HCT116 (cell line): ENCODE data around the gene CPNE5. TPM values are rescaled to one million over a fixed set of nuclear protein-coding genes. Genes with fewer than 3 reads are reported as not detected.

Experiments
- ATAC-seq: fragments of 200-7000 bp; cut with Tn5 transposase; 2 replicates; pipeline ENCODE4 v1.9.1; 2020; ENCODE audit warnings: mild to moderate bottlenecking, moderate library complexity
- BruUV-seq: library from RNA; stranded (reverse); fragments of 400-500 nt; replicated peaks from 2 replicates; lab custom pipeline; 2021; lab: Mats Ljungman, UMichigan
- CTCF ChIA-PET: fragments of 300-600 bp; sonication (Branson Sonifier 250); formaldehyde crosslinking; loops from one replicate; lab custom pipeline; 2021; ENCODE audit warnings: antibody characterized with exemption; lab: Charles Lee
- POLR2A ChIA-PET: fragments of 300-600, 350-600 bp; sonication (Branson Sonifier 250); formaldehyde crosslinking; loops from one replicate; lab custom pipeline; 2021; ENCODE audit warnings: antibody characterized with exemption; lab: Charles Lee
- RAD21 ChIA-PET, 2 experiments: fragments of 300-600 bp; sonication (Branson Sonifier 250); formaldehyde crosslinking; loops; one replicate each; lab custom pipeline; 2023; ENCODE audit warnings: low total read pairs in 2 of 2; ENCODE audit not compliant: uncharacterized antibody in 2 of 2, unreplicated experiment in 2 of 2, low non-redundant PET in 1 of 2; lab: Charles Lee
- DNase-seq: peaks from one replicate; pipeline ENCODE4 v3.0.0-alpha.2; 2010; ENCODE audit warnings: low read depth, low spot score
- H2AFZ ChIP-seq: fragments of 200-600 bp; shearing (Covaris generic), sonication (generic); 2 replicates; pipeline ENCODE4 v1.6.1; 2017; ENCODE audit warnings: low read depth, mixed run types, mixed read lengths, antibody characterized with exemption, low read length; ENCODE audit not compliant: poor library complexity, severe bottlenecking
- H3K27ac ChIP-seq: 2 replicates; pipeline ENCODE4 v1.5.1; 2012; ENCODE audit warnings: low read depth, low read length
- H3K27me3 ChIP-seq: fragments of 200-600 bp; sonication (generic); 2 replicates; pipeline ENCODE4 v1.6.1; 2016; ENCODE audit warnings: mixed run types, low read length, mixed read lengths; ENCODE audit not compliant: insufficient read depth
- H3K36me3 ChIP-seq, 2 experiments: fragments of 200-500 bp in 1 of 2; fragments of 200-600 bp in 1 of 2; sonication (Bioruptor generic) in 1 of 2; sonication (generic) in 1 of 2; 2 replicates each; pipeline versions ENCODE4 v1.5.1 to v1.6.1; 2014 to 2016; ENCODE audit warnings: low read length in 2 of 2, inconsistent platforms in 1 of 2, mixed read lengths in 1 of 2, mixed run types in 1 of 2; ENCODE audit not compliant: insufficient read depth in 2 of 2, control insufficient read depth in 1 of 2
- H3K4me1 ChIP-seq, 2 experiments: fragments of 200-600 bp in 1 of 2; sonication (generic) in 1 of 2; 2 replicates each; pipeline versions ENCODE4 v1.5.1 to v1.6.1; 2012 to 2017; ENCODE audit warnings: low read length in 2 of 2, inconsistent platforms in 1 of 2, mild to moderate bottlenecking in 1 of 2, mixed read lengths in 1 of 2, mixed run types in 1 of 2, moderate library complexity in 1 of 2; ENCODE audit not compliant: insufficient read depth in 2 of 2, control insufficient read depth in 1 of 2
- H3K4me2 ChIP-seq: fragments of 200-600 bp; sonication (generic); 2 replicates; pipeline ENCODE4 v1.6.1; 2017; ENCODE audit warnings: mixed run types, low read length, mixed read lengths
- H3K4me3 ChIP-seq, 2 experiments: fragments of 200-600 bp in 1 of 2; sonication (generic) in 1 of 2; replicated peaks in 1 of 2; 2 replicates each; pipeline ENCODE4 v1.5.1; 2011 to 2016; ENCODE audit warnings: low read length in 2 of 2, control low read depth in 1 of 2, low read depth in 1 of 2, mild to moderate bottlenecking in 1 of 2, mixed read lengths in 1 of 2, mixed run types in 1 of 2
- H3K79me2 ChIP-seq: fragments of 200-600 bp; sonication (generic); 2 replicates; pipeline ENCODE4 v1.6.1; 2017; ENCODE audit warnings: mild to moderate bottlenecking, mixed run types, low read length, moderate library complexity, mixed read lengths; ENCODE audit not compliant: insufficient read depth
- H3K9ac ChIP-seq: fragments of 200-600 bp; sonication (generic); 2 replicates; pipeline ENCODE4 v1.6.1; 2016; ENCODE audit warnings: low read length, mixed read lengths
- H3K9me2 ChIP-seq: fragments of 200-600 bp; sonication (generic), shearing (Covaris generic); 2 replicates; pipeline ENCODE4 v1.6.1; 2017; ENCODE audit warnings: mixed run types, mild to moderate bottlenecking, moderate library complexity; ENCODE audit not compliant: insufficient read depth
- H3K9me3 ChIP-seq, 2 experiments: fragments of 200-500 bp in 1 of 2; fragments of 200-600 bp in 1 of 2; sonication (Bioruptor generic) in 1 of 2; sonication (generic) in 1 of 2; 2 replicates each; pipeline ENCODE4 v1.6.1; 2014 to 2017; ENCODE audit warnings: low read length in 2 of 2, mixed read lengths in 2 of 2, inconsistent platforms in 1 of 2, low read depth in 1 of 2, mild to moderate bottlenecking in 1 of 2, mixed run types in 1 of 2, moderate library complexity in 1 of 2; ENCODE audit not compliant: control insufficient read depth in 1 of 2, insufficient read depth in 1 of 2
- H4K20me1 ChIP-seq: fragments of 200-600 bp; sonication (generic), shearing (Covaris generic); 2 replicates; pipeline ENCODE4 v1.6.1; 2017; ENCODE audit warnings: mixed run types, mild to moderate bottlenecking, moderate library complexity; ENCODE audit not compliant: insufficient read depth
- ATF3 ChIP-seq: IDR thresholded peaks from 2 replicates; pipeline ENCODE4 v1.6.1; 2012
- CTCF ChIP-seq, 3 experiments: fragments of 200-600 bp in 1 of 3; sonication (generic) in 1 of 3; IDR thresholded peaks in 2 of 3; conservative IDR thresholded peaks in 1 of 3; 2 replicates each; pipeline ENCODE4 v1.5.1; 2012 to 2017; ENCODE audit warnings: low read depth in 2 of 3, low read length in 2 of 3, antibody characterized with exemption in 1 of 3, borderline replicate concordance in 1 of 3, control low read depth in 1 of 3, mild to moderate bottlenecking in 1 of 3, mixed read lengths in 1 of 3, mixed run types in 1 of 3, moderate library complexity in 1 of 3; ENCODE audit not compliant: insufficient read depth in 1 of 3
- EGR1 ChIP-seq: IDR thresholded peaks from 2 replicates; pipeline ENCODE4 v1.6.1; 2012; ENCODE audit warnings: low read depth
- ELF1 ChIP-seq: IDR thresholded peaks from 2 replicates; pipeline ENCODE4 v1.6.1; 2012; ENCODE audit warnings: low read depth, borderline replicate concordance
- EZH2 ChIP-seq: fragments of 200-600 bp; sonication (generic); IDR thresholded peaks from 2 replicates; pipeline ENCODE4 v1.6.1; 2017; ENCODE audit warnings: antibody characterized with exemption, mixed run types
- JUND ChIP-seq: IDR thresholded peaks from 2 replicates; pipeline ENCODE4 v1.6.1; 2012
- MAX ChIP-seq: IDR thresholded peaks from 2 replicates; pipeline ENCODE4 v1.6.1; 2012
- POLR2A ChIP-seq: IDR thresholded peaks from 2 replicates; pipeline ENCODE4 v1.7.0; 2011; ENCODE audit warnings: borderline replicate concordance; ENCODE audit not compliant: insufficient read depth, insufficient read length; ENCODE audit errors: extremely low read depth
- ZNF274 ChIP-seq: fragments of 200-500 bp; sonication (Bioruptor generic); IDR thresholded peaks from 2 replicates; pipeline ENCODE4 v1.6.1; 2014; ENCODE audit warnings: mild to moderate bottlenecking, low read depth, low read length, inconsistent platforms
- intact Hi-C: fragments of 100-400 bp; cut with micrococcal nuclease; formaldehyde crosslinking; loops from 2 replicates; pipeline ENCODE4 v1.10.0; 2022
- total RNA-seq: library from RNA; stranded (reverse); gene quantifications from one replicate; pipeline ENCODE4 v1.2.1, GENCODE V29; 2021; ENCODE audit not compliant: unreplicated experiment

Gene CPNE5
- total RNA-seq, 1 experiment from 2014 or later: not detected

GRCh38 chr6:36717231-36717825 is 121.9 kb downstream of the CPNE5 start (continued):
- TF ChIP-seq ELF1: no peak
- TF ChIP-seq, all 23 proteins: peak for 0

- CTCF ChIA-PET: no interaction called here
Observed at GRCh38 chr6:36716476-36717093, 122.7 kb downstream of the CPNE5 start.

More at GRCh38 chr6:36716476-36717093, 122.7 kb downstream of the CPNE5 start:
- no peak overlapping the region for H3K4me2 ChIP-seq
- DNase-seq (no peak), ATAC-seq (no peak)
- BruUV-seq: no TSS peak
- H3K79me2 ChIP-seq: no peaks in the 10 kb centered on the region
- H2AFZ ChIP-seq: no peak overlapping the region
- RAD21 ChIA-PET: no interaction called here
- no peak overlapping the region for H3K4me3 ChIP-seq
- no peaks in the 10 kb centered on the region for H3K36me3 ChIP-seq
- H3K27me3 ChIP-seq: no peaks in the 10 kb centered on the region
- H3K4me1 ChIP-seq: 0 out of 4 replicates have a peak, but pooled peaks cover 0 to 1% of the 10 kb centered on the region in 2 experiments
- no peaks in the 10 kb centered on the region for H3K9me2 ChIP-seq
- no peaks in the 10 kb centered on the region for H4K20me1 ChIP-seq
- intact Hi-C loops: no loop called here
- no peak for TF ChIP-seq ATF3
- no peak for TF ChIP-seq MAX
- no peak for TF ChIP-seq ZNF274
- no peak for TF ChIP-seq CTCF (IDR thresholded peaks at IDR 0.05 in 2 of 3, conservative IDR thresholded peaks at IDR 0.05 in 1 of 3; ENCODE audit: borderline replicate concordance in 1 of 3, insufficient read depth in 1 of 3, low read depth in 2 of 3, low read length in 2 of 3)
- no peak for TF ChIP-seq EZH2
- TF ChIP-seq POLR2A: no peak
- TF ChIP-seq JUND: no peak
- TF ChIP-seq EGR1: no peak
- TF ChIP-seq, all 23 proteins: peak for 0
- H3K9me3 ChIP-seq: no peaks in the 10 kb centered on the region
- H3K27ac ChIP-seq: no peak overlapping the region
- POLR2A ChIA-PET: no interaction called here
- no peak overlapping the region for H3K9ac ChIP-seq
